HG02870 (cell line): ENCODE data around the gene FCF1.
"Not testable (repeated sequence)": the region's sequence is repeated elsewhere in the genome, so short reads cannot be mapped to it uniquely, and the experiment has no call there.

ENCODE experiments used
- ATAC-seq: cut with Tn5 transposase; IDR thresholded peaks from one replicate; pipeline ENCODE4 v1.9.1; 2021; ENCODE audit warnings: mild to moderate bottlenecking, moderate library complexity; ENCODE audit not compliant: unreplicated experiment

FCF1 gene

DNA sequence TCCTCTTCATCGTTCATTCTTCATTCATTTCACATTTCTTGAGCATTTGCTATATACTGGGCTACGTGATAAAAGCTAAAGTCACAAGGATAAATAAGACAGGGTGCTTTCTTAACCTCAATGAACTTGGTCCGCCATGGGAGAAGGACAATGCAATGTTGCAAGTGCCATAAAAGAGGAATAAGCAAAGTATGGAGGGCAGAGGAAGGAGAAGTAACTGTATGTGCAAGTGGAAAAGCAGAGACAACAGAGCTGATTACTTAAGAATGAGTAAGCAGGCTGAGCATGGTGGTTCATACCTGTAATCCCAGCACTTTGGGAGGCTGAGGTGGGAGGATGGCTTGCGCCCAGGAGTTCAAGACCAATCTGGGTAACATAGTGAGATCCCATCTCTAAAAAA, 14.5 kb upstream of the FCF1 start:
- ATAC-seq = no peak

GRCh38 chr14:74702293-74702692, 10.7 kb upstream of the FCF1 start:
- no peak for ATAC-seq

DNA sequence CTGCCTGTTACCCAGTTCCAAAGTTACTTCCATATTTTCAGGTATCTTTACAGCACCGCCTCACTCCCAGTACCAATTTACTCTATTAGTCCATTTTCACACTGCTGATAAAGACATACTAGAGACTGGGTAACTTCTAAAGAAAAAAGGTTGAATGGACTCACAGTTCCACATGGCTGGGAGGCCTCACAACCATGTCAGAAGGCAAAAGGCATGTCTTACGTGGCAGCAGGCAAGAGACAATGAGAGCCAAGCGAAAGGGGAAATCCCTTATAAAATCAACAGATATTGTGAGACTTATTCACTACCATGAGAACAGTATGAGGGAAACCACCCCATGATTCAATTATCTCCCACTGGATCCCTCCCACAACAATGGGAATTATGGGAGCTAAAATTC, 9.9 kb upstream of the FCF1 start:
- no peak for ATAC-seq

DNA sequence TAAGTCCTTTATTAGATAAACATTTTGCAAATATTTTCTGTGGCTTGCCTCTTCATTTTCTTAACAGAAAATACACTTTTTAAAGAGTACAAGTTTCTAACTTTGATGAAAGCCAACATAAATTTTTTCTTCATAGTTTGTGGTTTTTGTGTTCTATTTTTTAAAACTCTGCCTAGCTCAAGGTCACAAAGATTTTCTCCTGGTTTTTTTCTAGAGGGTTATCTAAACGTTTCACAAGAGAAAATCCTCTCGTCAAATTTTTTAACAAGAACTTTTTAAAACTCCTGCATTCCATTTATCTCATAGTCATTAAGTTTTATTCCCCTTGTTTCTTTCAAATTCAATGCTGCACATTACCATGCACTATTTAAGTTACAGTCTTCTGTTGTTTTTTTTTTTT, 8.3 kb upstream of the FCF1 start:
- ATAC-seq = no peak

GRCh38 chr14:74705613-74706500, 7.1 kb upstream of the FCF1 start:
- ATAC-seq = no peak

GRCh38 chr14:74710480-74710879, 2.5 kb upstream of the FCF1 start:
- ATAC-seq = no peak

DNA sequence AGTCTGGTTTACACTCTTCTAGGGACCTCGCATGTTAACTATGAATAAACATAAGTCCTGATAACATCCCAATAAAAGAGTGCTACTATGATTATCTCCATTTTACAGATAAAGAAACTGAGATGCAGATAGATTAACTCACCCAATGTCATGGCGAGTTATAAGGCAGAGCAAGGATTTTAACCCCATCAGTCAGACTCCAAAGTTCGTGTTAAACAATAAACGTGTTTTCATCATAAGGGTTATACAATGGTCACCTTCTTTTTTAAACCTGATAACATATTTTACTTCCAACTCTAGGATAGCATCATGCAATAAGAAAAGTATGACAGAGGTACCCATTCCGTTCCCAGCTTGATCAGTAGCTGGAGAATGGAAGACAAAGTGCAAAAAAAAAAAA, 1.3 kb upstream of the FCF1 start:
- no peak for ATAC-seq

- ATAC-seq = no peak
These were observed 421 bp downstream of the FCF1 start for GRCh38 chr14:74713395-74713735.

DNA sequence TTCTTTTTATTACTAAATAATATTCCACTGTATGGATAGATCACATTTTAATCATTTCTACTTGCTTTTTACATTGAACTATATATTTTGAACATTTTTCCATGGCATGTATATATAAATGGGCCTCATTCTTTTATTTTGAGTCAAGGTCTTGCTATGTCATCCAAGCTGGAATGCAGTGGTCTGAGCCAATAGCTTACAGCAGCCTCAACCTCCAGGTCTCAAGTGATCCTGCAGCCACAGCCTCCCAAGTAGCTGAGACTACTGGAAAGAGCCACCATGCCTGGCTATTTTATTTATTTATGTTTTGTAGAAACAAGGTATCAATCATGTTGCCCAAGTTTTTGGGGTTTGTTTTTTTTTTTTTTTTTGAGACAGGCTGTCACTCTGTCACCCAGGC, 7.6 kb downstream of the FCF1 start:
- ATAC-seq = no peak

DNA sequence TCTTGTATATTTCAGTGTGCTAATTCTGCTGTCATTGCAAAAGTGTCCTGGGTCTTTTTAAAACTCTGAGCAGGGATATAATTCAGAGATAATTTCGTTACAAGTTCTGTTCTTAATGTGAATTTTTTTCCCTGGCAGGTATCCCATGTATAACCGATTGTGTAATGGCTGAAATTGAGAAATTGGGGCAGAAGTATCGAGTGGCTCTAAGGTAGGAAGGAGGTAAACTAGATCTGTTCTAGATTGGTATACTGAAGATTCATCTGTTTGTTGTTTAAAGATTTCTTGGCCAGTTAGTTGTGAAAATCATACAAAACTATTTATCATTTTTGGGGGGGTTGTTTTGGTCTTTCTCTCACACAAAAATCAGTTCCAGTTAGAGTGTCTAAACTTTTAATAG, 10.2 kb downstream of the FCF1 start:
- no peak for ATAC-seq

DNA sequence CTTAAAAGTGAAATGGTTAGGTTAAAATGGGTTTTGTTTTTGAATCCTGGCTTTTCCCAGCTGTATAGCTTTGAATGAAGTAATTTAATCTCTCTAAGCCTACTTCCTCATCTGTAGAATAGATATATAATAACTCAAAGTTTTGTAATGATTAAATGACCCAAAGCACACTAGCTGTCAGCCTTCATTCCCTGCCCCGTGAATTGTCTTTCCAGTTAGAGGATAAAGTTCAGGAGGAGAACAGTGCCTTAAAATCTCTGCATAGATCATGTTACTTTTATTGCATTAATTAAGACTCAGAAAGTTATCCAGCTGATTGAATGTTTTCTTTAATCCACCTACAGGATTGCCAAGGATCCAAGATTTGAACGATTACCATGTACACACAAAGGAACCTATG, 19.4 kb downstream of the FCF1 start:
- no peak for ATAC-seq

DNA sequence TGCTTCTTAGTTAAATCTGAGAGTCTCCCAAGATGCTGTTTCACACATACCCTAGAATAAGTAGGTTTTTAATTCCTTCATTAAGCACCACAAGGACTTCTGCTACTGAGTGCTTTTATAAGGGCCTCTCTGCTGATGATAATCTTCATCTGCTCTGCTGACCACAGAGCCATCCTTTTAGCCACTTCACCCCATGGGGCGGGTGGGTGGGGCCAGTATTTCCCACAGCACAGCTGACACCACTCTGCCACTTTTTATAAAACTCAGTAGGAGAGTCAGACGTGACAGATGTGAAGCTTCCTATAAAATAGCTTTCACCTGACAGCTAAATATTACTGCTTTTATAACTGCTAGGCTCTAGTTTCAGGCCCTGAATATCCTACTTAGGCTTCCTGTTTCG, 20.3 kb downstream of the FCF1 start:
- no peak for ATAC-seq

- ATAC-seq = no peak
These were observed 22.2 kb downstream of the FCF1 start for GRCh38 chr14:74735125-74735524.

- no peak for ATAC-seq
These were observed 24.9 kb downstream of the FCF1 start for GRCh38 chr14:74737753-74738325.

DNA sequence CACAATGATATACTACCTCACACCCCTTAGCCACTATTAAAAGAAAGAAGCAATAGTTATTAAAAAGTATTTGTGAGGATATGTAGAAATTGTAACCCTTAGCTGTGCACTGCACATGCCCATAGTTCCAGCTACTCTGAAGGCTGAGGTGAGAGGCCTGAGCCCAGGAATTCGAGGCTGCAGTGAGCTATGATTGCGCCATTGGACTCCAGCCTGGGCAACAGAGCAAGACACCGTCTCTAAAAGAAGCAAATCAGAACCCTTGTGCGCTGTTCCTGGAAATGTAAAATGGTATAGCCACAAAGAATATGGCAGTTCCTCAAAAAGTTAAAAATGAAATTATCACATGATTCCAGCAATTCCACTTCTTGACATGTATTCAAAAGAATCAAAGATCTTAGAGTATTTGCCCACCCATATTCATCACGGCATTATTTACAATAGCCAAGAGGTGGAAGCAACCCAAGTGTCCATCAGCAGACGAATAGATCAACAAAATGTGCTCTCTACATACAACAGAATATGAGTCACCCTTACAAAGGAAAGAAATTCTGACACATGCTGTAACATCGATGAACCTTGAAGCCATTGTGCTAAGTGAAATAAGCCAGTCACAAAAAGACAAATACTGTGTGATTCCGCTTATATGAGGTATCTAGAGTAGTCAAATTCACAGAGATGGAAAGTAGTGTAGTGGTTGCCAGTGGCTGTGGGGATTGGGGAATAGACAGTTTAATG, 26.5 kb downstream of the FCF1 start:
- no peak for ATAC-seq

GRCh38 chr14:74747237-74747636, 34.3 kb downstream of the FCF1 start:
- ATAC-seq = no peak

- ATAC-seq = no peak
These were observed 41.2 kb downstream of the FCF1 start for GRCh38 chr14:74754157-74754556.

DNA sequence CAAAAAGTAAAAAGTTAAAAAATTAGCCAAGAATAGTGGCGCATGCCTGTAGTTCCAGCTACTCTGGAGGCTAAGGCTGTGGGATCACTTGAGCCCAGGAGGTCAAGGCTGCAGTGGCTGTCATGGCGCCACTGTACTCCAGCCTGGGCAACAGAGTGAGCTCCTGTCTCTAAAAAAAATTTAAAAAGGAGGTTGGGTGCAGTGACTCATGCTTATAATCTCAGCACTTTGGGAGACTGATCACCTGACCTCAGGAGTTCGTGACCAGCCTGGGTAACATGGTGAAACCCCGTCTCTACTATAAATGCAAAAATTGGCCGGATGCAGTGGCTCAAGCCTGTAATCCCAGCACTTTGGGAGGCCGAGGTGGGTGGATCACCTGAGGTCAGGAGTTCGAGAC, 42.0 kb downstream of the FCF1 start:
- no peak for ATAC-seq

DNA sequence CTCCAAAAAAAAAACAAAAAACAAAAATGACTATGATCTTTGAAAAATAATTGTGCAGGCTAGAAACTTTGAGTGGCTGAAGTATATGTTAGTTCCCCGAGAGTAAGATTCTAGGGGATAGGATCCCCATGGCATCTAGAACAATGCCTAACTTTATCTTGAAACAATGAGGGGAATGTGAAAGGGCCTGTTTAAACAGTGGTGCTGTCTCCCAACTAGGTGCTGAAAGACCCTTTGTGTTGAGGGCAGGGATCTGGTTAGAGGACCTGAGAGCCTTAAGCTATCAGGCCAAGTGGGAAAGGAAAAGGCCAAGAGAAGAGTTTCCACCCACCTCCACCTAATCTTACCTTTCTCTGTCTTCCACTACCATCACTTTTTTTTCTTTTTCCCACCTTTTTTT, 43.4 kb downstream of the FCF1 start:
- no peak for ATAC-seq

DNA sequence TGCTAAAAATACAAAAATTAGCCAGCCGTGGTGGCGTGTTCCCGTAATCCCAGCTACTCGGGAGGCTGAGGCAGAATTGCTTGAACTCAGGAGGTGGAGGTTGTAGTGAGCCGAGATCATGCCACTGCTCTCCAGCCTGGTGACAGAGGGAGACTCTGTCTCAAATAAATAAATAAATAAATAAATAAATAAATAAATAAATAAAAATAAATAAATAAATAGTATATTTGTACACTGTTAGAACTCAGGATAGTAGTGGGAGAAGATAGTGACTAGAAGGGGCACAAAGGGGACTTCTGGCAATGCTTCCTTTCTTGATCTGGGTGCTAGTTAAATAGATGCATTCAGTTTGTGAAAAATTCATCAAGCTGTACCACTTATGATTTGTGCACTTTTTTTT, 45.6 kb downstream of the FCF1 start:
- ATAC-seq = not testable (repeated sequence)

DNA sequence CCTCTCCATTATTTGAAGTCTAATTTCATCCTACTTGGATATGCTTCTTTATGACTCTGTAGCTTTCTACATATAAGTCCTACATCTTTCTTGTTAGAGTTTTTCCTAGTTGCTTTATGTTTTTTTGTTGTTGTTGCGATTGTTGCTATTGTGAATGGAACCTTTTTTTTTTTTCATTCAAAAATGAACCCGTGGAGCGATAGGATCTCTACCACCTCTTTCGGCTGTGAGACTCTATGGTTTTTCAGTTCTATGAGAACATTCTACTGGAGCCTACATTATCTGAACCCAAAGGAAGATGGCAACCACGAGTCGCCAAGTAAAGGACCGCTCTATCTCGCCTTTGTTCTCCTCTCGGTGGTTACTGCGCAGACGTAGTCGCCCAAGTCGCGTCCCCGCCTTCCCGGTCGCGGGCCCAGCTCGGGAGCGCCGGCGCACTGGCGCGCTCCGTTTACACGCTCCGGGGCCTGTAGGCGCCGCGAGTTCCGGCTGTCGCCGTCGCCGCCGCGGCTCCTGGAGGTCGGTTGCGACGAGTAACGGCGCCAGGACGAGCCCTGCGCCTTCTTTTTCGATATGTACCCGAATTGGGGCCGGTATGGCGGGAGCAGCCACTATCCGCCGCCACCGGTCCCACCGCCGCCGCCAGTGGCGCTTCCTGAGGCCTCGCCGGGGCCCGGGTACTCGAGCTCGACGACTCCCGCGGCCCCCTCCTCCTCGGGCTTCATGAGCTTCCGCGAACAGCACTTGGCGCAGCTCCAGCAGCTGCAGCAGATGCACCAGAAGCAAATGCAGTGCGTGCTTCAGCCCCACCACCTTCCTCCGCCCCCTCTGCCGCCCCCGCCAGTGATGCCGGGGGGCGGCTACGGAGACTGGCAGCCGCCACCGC, 50.2 kb downstream of the FCF1 start, which contains the start of gene YLPM1:
YLPM1 (plus strand) TSS at position 400 of the 886 bp plus-strand sequence; CDS start at position 574, 174 bp downstream.
- peak; percentile 92 for ATAC-seq
